Thyroid gland (tissue), 4 donors: ENCODE data around the gene ZNF705A.
"Not testable (repeated sequence)": the region's sequence is repeated elsewhere in the genome, so short reads cannot be mapped to it uniquely, and the experiment has no call there.

Experiments used
- CTCF ChIP-seq, 6 experiments: fragments of 200-600 bp in 3 of 6; fragments of 450-650 bp in 3 of 6; sonication (generic) in 3 of 6; IDR thresholded peaks; one replicate each; pipeline ENCODE4 v1.5.1; 2016 to 2019; ENCODE audit warnings: antibody characterized with exemption in 6 of 6, mild to moderate bottlenecking in 2 of 6, inconsistent platforms in 1 of 6, moderate library complexity in 1 of 6
- POLR2A ChIP-seq, 2 donors: fragments of 450-650 bp; IDR thresholded peaks; one replicate each; pipeline ENCODE4 v1.6.1; 2017; ENCODE audit warnings: antibody characterized with exemption in 2 of 2, mild to moderate bottlenecking in 2 of 2, moderate library complexity in 1 of 2

GRCh38 chr12:8184206-8184605 is 27.4 kb downstream of the ZNF705A start:
- TF ChIP-seq CTCF, POLR2A (IDR thresholded peaks at IDR 0.05): not testable (repeated sequence)
